HG02763 (cell line): ENCODE measurements around the gene TTLL6.
"Not testable (repeated sequence)": the region's sequence is repeated elsewhere in the genome, so short reads cannot be mapped to it uniquely, and the experiment has no call there.

Experiments
- ATAC-seq: cut with Tn5 transposase; IDR thresholded peaks from one replicate; pipeline ENCODE4 v1.9.1; 2021; ENCODE audit warnings: mild to moderate bottlenecking, moderate library complexity; ENCODE audit not compliant: unreplicated experiment

Gene TTLL6

DNA sequence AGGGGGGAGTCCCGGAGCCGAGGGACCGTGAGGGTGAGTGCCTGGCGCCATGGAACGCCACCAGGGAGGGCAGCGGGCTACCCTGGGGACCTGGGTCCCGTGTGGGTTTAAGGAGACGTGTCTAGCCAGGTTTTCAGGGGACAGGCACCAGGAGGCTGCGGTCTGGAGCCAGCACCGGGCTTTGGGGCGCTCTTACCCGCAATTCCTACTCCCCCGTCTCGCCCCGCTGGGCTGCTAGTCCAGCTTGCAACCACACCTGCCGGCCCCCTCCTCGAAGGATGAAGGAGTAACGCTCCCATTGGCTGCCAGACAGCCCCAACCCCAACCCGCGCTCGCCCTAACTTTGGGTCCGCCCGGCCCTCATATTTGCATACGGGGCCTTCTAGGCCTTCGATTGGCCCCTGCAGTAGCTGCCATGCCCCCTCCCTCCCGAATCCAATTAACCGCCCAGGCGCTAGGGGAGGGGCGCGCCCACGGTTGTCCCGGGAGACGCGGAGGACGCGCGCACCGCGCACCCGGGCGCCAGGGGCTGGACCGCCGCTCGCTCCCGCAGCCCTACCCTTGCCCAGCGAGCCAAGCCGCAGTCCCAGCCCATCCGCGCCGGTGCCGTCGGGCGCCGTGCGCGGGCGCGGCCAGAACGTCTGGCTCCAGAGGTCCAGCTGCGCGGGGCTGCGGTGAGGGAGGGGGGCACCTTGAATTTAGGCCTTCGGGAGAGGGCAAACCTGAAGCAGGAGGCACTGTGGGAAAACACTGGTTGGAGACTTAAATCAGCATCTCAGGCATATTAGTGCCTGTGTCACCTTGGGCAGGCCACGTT lies at the start of gene TTLL6:
TSS of gene TTLL6 (minus strand) at position 456 of the 817 bp plus-strand sequence. CDS start at position 299, 157 bp downstream.
- peak; percentile 81 for ATAC-seq

DNA sequence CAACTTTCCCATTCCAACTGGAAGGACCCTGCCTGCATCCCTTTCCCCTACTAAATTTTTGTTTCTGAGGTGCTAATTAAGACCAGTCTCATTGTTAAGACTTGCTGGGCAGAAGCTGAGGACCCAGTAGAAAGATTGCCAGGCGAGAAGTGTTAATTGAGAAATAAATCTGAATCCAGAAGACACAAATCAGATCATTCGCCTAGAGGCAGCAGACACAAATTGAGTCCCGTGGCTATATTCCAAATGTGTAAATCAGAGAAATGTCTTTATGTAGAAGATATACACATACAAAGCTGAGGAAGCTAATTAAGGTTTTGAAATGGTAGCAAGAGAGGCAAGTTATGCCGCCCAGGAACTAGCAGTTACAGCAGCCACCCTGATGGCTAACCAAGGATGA lies 43.4 kb upstream of the TTLL6 start:
- no peak for ATAC-seq

DNA sequence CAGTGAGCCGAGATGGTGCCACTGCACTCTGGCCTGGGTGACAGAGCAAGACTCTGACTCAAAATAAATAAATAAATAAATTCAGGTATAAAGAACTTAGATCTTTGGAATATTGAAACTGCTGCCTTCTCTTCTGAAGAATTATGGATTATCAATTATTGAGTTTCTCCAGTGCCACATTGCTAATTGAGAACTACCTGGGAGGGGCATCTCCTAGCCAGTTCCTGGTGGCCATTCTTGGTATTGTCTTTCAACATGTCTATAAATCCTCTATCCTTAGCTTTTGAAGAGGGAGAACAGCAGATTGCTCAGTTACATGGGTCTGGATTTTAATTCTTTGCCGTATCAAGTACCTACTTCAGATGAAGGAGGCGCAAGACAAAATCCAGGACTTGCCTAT lies 43.0 kb upstream of the TTLL6 start:
- no peak for ATAC-seq

DNA sequence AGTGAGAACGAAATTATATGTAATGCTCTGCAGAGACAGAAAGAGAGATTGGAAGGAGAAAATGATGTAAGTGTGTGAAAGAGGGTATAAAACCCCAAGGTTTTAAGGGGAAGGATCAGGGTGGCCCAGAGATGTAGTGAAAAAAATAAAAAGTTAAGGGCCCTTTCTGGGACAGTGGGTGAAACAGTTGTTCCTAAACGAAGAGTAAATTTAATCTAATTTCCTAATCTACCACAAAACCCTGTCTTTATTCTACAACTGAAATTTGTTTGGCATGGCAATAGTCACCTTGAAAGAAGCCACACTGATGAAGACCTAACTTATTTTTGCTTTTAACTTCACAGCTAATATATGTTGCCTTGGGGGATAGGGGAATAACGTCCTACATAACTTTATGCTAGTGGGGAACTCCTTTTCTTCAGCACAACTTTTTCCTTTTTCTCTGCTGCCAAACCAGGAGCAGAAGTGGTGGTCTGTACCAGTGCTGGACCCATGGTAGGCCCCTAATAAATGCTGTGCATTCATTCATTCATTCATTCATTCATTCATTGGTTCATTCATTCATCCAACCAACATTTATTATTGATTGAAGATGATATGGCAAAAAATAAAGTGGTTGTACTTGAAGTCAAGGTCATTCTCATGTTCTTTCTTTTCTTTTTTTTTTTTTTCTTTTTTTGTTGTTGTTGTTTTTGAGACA lies 39.2 kb upstream of the TTLL6 start:
- ATAC-seq, result no peak

DNA sequence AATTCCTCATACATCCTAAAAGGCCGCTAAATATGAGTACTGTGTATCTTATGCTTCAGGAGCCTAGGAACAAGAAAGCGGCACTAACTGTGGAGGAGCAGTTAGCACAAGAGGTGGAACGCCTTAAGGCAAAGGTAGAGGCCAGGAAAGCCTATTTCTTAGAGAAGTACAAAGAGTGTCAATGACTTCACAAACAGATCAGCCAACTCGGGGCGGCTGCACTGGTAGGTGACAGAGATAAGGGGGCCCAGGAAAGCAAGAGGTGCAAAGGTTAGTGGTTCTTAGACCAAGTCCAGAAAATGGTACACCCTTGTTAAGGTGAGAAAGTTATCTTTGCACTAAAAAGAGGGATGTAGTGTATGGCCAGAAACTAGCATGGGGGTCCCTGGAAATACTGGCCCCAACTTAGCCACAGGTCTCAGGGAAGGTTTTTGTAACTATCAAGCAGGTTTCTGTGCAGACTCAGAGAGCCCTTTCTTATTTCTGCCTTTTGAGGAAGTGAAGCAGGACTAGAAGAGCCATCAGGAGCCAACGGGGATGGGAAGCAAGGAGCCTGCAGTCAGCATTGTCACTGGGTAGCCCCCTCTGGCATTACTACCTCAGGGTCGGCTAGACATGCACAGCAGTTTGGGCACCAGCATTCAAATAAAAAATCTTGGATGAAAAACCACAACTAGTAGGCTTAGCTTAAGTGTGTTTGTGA lies 37.9 kb upstream of the TTLL6 start:
- ATAC-seq, result no peak

DNA sequence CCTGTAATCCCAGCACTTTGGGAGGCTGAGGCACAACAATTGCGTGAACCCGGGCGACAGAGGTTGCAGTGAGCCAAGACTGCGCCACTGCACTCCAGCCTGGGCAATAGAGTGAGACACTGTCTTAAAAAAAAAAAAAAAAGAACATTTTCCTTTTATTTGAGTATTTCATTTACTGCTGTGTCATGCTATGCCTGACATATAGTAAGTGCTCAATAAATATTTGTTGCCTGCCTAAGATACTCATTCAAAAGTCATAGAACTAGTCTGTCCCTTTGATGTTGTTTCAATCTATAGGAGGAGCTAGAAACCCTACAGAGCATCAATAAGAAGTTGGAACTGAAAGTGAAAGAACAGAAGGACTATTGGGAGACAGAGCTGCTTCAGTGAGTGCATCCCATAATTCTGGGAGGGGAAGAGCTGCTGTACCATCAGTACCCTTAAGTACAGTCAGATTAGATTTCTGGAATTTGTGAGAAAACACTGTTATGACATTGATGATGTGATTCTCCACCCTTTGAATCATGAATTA lies 33.8 kb upstream of the TTLL6 start:
- no peak for ATAC-seq

DNA sequence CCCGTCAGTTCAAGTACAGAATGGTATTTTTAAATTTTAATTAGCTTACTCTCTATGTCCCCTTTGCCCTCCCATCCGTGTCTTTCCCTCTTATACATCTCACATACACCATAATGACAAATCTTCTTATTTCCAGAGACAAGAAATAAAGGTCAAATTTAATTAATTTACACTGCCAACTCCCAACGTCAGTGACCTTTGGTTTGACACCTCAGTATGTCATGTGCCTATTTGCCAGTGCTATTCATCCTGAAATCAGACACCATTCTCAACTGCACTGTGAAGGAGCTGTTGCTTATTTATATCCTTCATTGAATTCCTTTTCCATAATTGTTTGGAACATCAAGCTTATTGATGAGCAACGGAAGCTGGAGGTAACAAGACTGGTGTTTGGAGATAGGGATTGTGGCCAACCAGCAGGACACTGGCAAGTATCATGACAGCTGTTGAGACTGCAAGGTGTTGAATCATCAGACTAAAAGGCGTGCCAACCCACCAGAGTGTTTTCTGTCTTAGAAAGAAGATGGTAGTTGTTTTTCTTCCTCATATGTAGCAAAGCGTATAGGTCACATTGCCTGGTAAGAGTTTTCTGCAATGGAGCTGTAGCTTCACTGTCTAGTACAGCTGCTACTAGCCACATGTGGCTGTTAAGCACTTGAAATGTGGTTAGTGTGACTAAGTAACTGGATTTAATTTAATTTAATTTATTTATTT lies 26.3 kb upstream of the TTLL6 start:
- ATAC-seq, result no peak

DNA sequence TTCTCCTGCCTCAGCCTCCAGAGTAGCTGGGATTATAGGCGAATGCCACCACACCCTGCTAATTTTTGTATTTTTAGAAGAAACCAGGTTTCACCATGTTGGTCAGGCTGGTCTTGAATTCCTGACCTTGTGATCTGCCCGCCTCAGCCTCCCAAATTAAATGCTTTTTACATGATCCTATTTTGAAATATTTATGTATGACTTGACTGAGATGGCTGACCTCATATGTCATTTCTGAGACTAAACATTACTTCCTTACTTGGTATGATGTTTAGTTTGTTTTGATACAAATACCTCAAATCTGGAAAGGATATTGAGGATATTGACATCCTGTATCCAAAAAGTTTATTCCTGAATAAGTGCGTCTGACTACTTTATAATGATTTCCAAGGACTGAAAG lies 25.7 kb upstream of the TTLL6 start:
- ATAC-seq, result no peak

DNA sequence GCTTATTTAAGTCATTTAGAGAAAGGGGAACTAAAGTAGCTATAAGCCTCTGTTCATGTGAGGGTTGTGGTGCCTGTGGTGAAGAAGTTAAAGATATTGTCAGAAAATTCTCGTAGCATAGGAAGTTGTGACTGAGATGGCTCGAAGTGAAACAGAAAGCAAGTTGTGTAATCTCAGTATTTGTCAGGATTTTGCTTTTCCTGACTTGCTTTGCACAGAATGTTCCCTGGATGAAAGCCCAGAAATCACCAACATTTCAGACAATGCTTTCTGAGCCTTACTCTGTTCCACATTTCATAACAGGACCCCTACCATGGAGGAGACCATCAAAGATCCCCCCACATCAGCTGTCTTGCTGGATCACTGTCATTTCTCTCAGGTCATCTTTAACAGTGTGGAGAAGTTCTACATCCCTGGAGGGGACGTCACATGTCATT lies 24.4 kb upstream of the TTLL6 start:
- ATAC-seq, result peak; percentile 63

DNA sequence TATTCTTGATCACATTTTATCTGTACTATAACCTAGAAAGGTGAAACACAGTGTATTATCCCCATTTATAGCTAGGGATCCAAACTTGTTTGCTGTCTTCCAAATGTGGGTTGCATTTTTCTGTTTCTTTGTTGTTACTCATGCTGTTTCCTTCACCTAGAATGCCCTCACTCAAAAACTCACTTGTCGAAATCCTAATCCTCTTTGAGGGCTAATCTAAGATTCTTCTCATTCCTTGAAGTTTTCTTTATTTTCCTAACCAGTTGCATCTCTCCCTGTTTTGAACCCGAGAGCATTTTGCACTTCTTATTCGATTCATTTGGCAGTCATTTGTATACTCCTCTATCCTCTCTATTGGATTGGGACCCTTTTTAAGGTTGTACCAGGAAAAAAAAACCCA lies 23.4 kb upstream of the TTLL6 start:
- ATAC-seq, result no peak

DNA sequence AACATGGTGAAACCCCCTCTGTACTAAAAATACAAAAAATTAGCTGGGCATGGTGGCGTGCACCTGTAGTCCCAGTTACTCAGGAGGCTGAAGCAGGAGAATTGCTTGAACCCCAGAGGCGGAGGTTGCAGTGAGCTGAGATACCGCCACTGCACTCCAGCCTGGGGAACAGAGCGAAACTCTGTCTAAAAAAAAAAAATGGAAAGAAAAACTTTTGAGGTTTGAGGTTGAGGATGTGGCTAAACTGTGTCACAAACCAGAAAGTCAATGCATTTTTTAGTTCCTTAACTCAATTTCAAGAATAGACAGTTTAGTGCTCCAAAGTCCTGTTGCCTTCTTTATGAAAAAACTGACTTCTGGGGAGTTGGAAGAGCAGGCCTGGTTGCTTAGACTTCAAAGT lies 20.4 kb upstream of the TTLL6 start:
- ATAC-seq, result not testable (repeated sequence)

DNA sequence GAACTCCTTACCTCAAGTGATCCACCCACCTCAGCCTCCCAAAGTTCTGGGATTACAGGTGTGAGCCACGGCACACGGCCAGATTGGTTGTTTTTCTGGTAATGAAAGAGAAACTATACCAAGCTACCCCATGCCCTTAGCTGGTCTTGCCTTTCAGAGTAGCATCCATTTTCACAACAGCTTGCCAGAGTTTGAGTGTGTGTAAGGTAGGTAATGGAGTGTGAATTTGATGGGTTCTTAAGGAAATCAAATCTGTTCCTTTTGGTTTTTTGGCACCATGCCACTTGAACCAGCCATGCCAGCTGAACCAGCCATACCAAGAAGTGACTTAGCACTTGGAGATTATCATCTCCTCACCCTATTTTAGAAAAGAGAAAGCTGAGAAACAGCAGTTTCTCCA lies 18.9 kb upstream of the TTLL6 start:
- ATAC-seq, result no peak

DNA sequence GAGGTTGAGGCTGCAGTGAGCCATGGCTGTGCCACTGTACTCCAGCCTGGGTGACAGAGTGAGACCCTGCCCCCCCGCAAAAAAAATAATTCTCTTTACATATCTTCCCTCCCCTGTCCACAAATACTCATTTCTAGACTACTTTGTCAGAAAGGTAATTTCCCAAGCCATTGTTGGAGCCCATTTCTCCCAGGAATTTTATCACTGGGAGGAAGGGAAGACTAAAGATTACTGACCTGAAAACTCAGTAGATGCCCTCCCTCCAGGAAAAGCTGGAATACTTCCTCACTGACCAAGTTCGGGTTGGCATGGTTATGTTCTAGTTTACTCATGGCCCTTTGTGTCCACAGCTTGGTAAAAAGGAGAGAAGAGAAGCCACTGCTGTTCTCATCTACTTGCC lies 17.9 kb upstream of the TTLL6 start:
- ATAC-seq, result no peak

DNA sequence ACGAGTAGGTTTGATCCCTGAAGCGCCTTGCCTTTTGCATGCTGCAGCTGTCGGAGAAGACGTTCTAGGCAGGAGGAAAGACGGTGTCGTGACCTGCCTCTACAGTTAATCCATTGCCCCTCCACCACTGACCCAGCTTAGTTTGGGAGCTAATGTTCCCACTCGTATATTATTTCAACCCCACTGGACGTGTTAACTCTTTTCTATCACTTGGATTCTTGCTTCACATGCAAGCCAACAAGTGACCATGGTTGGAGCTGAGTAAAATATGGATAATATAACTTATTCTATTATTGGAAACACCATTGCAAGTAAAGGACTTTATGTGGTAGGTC lies 14.5 kb upstream of the TTLL6 start:
- no peak for ATAC-seq

DNA sequence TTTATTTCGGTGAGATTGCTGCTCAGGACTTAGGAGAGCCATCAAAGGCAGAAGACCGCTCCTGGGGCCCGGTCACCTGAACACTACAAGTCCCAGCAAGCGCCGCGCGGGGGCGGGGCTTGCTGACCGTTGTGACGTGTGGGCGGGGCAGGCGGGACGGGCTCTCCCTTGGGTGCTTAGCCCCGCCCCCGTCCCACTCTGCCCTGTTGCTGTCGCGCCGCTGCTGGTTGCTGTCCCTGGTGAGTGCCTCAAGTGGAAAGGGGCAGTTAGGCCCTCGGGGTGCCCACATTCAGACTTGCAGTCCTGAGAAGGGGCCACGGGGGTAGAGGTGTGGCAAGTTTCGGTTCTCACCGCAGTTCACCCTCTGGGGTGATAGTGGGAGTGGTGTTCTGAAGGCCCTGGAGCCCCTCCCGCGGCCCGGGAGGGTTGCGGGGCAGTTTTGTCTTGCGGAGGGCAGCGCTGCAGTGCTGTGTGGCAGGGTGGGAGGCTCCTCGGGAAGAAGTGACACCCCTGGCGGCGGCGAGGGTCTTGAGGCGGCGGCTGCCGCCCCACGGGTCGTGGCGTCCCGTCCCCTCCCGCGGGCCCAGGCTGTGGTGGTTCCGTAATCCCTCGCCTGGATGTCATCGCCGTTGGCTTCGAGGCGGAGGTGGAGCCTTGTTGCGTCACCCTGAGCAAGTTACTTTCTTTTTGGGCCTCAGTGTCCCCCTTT lies 14.0 kb upstream of the TTLL6 start, which contains the start of gene CALCOCO2:
TSS of gene CALCOCO2 (plus strand) at position 196 of the 709 bp plus-strand sequence. CDS start 10,673 bp downstream, outside the sequence.
- ATAC-seq, result peak; percentile 76

DNA sequence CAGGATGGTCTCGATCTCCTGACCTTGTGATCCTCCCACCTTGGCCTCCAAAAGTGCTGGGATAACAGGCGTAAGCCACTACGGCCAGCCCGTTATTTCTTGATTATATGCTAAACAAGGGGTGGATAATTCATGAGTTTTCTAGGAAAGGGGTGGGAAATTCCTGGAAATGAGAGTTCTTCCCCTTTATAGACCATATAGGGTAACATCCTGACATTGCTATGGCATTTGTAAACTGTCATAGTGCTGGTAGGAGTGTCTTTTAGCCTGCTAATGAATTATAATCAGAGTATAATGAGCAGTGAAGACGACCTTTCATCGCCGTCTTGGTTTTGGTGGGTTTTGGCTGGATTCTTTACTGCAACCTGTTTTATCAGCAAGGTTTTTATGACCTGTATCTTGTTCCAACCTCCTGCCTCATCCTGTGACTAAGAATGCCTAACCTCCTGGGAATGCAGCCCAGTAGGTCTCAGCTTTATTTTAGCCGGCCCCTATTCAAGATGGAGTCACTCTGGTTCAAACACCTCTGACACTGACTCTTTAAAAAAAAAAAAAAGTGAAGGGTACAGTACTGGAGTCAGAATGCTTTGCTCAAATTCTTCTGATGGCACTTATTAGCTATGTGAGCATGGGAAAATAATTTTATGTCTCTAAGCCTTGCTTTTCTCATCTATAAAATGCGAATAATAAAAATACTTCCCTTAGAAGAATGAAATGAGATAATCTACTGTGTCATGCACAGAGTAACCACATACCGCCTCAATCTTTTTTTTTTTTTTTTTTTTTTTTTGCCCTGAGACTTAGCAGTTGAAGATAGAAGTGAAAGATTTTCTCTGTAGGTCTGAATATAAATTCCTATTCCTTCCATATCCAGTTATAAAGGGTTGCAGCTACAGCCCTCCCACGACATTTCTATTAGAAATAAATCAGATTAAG lies 8.7 kb upstream of the TTLL6 start:
- ATAC-seq, result no peak

DNA sequence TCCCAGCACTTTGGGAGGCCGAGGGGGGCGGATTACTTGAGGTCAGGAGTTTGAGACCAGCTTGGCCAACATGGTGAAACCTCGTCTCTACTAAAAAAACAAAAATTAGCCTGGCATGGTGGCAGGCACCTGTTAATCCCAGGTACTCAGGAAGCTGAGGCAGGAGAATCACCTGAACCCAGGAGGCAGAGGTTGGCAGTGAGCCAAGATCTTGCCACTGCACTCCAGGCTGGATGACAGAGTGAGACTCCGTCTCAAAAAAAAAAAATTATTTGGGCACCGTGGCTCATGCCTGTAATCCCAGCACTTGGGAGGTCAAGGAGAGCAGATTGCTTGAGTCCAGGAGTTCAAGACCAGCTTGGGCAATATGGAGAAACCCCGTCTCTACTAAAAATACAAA lies 3.9 kb upstream of the TTLL6 start:
- not testable (repeated sequence) for ATAC-seq

DNA sequence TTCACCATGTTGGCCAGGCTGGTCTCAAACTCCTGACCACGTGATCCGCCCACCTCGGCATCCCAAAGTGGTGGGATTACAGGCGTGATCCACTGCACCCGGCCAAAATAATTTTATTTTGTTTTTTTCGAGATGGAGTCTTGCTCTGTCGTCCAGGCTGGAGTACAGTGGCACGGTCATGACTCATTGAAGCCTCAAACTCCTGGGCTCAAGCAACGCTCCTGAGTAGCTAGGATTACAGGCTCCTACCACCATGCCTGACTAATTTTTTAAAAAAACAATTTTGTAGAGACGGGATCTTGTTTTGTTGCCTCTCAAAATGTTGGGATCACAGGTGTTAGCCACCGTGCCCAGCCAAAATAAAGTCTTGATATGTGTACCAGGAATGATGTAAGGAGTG lies 2.4 kb upstream of the TTLL6 start:
- ATAC-seq, result no peak

DNA sequence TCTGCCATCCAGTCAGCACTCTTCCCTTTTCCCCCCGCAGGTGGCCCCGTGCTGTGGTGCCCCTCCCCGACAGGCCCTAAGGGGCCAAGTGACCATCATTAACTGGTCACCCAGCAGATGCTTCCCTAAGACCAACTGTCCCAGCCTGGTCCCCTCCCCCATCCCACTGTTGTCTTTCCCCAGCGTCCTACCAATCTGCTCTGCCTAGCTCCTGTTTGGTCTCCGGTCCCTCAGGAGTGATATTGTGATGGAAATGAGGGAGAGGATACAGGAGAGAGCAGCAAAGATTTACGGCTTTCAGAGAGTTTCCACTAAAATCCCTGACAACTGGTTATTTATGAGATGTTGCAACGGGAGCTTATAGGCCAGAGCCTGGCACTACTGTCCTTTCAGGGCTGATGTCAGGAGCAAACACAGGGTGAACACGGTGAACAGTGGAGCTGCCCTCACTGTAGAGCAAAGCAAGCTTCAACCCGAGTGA lies 1.4 kb upstream of the TTLL6 start:
- no peak for ATAC-seq
